H1 (cell line): Measurements from ENCODE around the gene FMC1. TPM values are rescaled to one million over a fixed set of nuclear protein-coding genes. Genes with fewer than 3 reads are reported as not detected.

Experiments used
- CHD7 ChIP-seq: fragments of 300-600 bp; sonication (generic); IDR thresholded peaks from 2 replicates; pipeline ENCODE4 v1.7.1; 2012; ENCODE audit warnings: low read length, moderate library complexity, mild to moderate bottlenecking, inconsistent platforms; ENCODE audit not compliant: insufficient replicate concordance
- EZH2 ChIP-seq: fragments of 200-600 bp; sonication (generic); IDR thresholded peaks from 2 replicates; pipeline ENCODE4 v1.7.1; 2012; ENCODE audit warnings: low read depth, mild to moderate bottlenecking, moderate library complexity, low read length, inconsistent platforms; ENCODE audit not compliant: severe bottlenecking
- FOSL1 ChIP-seq: IDR thresholded peaks from 2 replicates; pipeline ENCODE4 v1.6.1; 2011; ENCODE audit warnings: mild to moderate bottlenecking, low read depth, low read length, moderate library complexity; ENCODE audit not compliant: insufficient read depth
- GTF2F1 ChIP-seq: IDR thresholded peaks from 2 replicates; pipeline ENCODE4 v1.6.1; 2012; ENCODE audit warnings: low read depth, low read length, improper control_type of control experiment, borderline replicate concordance
- JUND ChIP-seq: IDR thresholded peaks from 2 replicates; pipeline ENCODE4 v1.6.1; 2011; ENCODE audit warnings: mild to moderate bottlenecking, improper control_type of control experiment, low read length
- POLR2A ChIP-seq, 2 experiments: IDR thresholded peaks; 1 replicate in 1 of 2; 2 replicates in 1 of 2; pipeline ENCODE4 v1.6.1; 2011; ENCODE audit warnings: low read depth in 2 of 2, low read length in 2 of 2, mild to moderate bottlenecking in 2 of 2; ENCODE audit errors: control extremely low read depth in 1 of 2
- RFX5 ChIP-seq: IDR thresholded peaks from 2 replicates; pipeline ENCODE4 v1.6.1; 2011; ENCODE audit warnings: low read depth, low read length, improper control_type of control experiment, borderline replicate concordance
- TAF1 ChIP-seq: IDR thresholded peaks from 2 replicates; pipeline ENCODE4 v1.6.1; 2011; ENCODE audit warnings: mild to moderate bottlenecking, low read depth, low read length
- TBP ChIP-seq: IDR thresholded peaks from 2 replicates; pipeline ENCODE4 v1.6.1; 2011; ENCODE audit warnings: low read depth, low read length, improper control_type of control experiment
- TCF12 ChIP-seq: IDR thresholded peaks from 2 replicates; pipeline ENCODE4 v1.6.1; 2011; ENCODE audit warnings: low read depth, mild to moderate bottlenecking, low read length
- ZNF274 ChIP-seq: IDR thresholded peaks from 2 replicates; pipeline ENCODE4 v1.7.0; 2012; ENCODE audit warnings: low read length, borderline replicate concordance; ENCODE audit errors: extremely low read depth
- polyA plus RNA-seq, 7 experiments: library from polyadenylated mRNA; depleted of rRNA in 3 of 7; stranded (reverse) in 5 of 7; unstranded in 2 of 7; fragments of >200 nt in 5 of 7; fragments of 200-250 nt in 2 of 7; gene quantifications; 1 replicate in 5 of 7; 2 replicates in 1 of 7; 4 replicates in 1 of 7; pipeline versions ENCODE4 v1.2.1 to v1.2.3, GENCODE V29; 2011 to 2013; ENCODE audit warnings: missing spikeins in 2 of 7, mixed read lengths in 2 of 7
- total RNA-seq: library from RNA; stranded (reverse); fragmentation: NEBNext Ultra II Directional; extraction: Animal tissue kit (Norgen Biotek cat#: 25700); gene quantifications from 2 replicates; pipeline ENCODE4 v1.2.1, GENCODE V29; 2021

The FMC1 gene
- total and polyA plus RNA-seq, 2 of the 8 experiments (the other 6 are each of a cell fraction or from before 2014, with no cell fraction given) = 15.8 to 28.4 TPM

GRCh38 chr7:139355320-139355719 is 14.2 kb downstream of the FMC1 start (continued):
- TF ChIP-seq CHD7 (no peak), TBP (no peak), EZH2 (no peak), TAF1 (no peak), GTF2F1 (no peak), FOSL1 (no peak), JUND (no peak), POLR2A (IDR thresholded peaks at IDR 0.05; ENCODE audit: control extremely low read depth in 1 of 2, low read depth in 2 of 2, low read length in 2 of 2) (no peak), ZNF274 (no peak), TCF12 (no peak), RFX5 (no peak)
